ENCODE measurements around the gene ENAM.
"Not testable (repeated sequence)": the region's sequence is repeated elsewhere in the genome, so short reads cannot be mapped to it uniquely, and the experiment has no call there.

Gene ENAM

DNA sequence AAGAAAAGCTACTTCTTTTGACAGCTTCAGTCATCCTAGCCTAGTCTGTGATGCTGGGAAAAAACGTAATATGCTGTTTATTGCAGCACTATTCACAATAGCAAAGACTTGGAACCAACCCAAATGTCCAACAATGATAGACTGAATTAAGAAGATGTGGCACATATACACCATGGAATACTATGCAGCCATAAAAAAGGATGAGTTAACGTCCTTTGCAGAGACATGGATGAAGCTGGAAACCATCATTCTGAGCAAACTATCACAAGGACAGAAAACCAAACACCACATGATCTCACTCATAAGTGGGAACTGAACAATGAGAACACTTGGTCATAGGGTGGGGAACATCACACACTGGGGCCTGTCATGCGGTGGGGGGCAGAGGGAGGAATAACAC is 53.6 kb downstream of the ENAM start:
- H3K4me1 Mint-ChIP-seq = peaks cover 46% of the 10 kb centered on the region
- H3K27ac Mint-ChIP-seq, H3K9me3 Mint-ChIP-seq, H3K27me3 Mint-ChIP-seq, H3K4me3 Mint-ChIP-seq, ATAC-seq, H3K36me3 Mint-ChIP-seq: not testable (repeated sequence)

DNA sequence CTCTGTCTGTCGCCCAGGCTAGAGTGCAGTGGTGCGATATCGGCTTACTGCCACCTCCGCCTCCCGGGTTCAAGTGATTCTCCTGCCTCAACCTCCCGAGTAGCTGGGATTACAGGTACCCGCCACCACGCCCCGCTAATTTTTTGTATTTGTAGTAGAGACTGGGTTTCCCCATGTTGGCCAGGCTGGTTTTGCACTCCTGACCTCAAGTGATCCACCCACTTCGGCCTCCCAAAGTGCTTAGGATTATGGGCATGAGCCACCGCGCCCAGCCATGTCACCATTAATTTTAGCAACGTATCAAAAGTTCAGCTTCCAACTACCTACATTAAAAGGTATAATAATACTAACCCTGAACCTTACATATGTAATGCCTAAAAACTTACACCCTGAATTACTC is 58.8 kb downstream of the ENAM start:
- Mint-ChIP-seq H3K4me1 (peaks cover 48% of the 10 kb centered on the region), H3K27ac (peak overlapping the region; percentile 98), H3K9me3 (no peaks in the 10 kb centered on the region), H3K27me3 (no peaks in the 10 kb centered on the region), H3K36me3 (peaks cover 22% of the 10 kb centered on the region), H3K4me3 (peak overlapping the region; percentile 98)
- ATAC-seq = no peak

DNA sequence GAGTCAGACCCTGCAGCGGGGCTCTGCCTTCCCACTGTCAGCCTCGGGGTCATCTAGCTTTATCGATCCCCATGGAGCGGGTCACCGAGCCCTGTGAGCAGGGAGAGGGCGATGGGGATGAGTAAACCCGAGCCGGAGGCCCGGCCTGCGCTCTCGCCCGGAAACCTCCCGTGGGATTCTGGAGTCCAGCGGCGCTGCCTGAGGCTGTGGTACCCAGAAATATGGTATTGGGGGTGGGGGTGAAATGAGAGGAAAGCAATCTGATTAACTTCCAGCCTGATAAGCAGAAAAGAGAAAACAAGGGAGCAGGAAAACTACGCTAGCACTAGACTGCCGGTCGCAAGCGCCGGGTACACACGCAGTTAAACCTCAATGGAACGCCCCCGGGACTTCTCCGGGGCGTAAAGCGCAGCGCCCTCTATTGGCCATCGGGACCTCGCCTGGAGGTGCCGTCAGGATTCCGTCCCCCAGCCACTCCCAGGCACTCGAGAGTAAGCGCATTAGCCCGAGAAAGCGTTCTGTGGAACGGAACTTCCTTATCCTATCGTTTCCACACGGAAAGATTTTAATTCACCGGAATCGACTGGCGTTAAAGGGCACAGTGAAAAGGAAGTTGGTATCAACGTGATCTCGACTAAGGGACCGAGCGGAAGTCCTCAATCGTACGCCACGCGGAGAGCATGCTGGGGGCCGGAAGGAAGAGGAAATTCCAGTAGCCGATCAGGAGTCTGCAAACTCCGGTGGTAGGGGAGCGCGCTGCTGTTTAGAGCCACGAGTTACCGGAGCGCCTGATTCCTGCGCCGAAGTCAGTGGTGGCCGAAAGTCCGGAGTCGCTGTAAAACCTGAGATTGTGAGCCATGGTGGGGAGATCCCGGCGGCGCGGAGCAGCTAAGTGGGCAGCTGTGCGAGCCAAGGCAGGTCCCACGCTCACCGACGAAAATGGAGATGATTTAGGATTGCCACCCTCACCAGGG is 59.6 kb downstream of the ENAM start, which contains the start of gene UTP3:
UTP3 (plus strand) TSS at position 712 of the 974 bp plus-strand sequence; CDS start at position 858, 146 bp downstream.
- peak within 1 kb of the TSS; percentile 98 for H3K4me3 Mint-ChIP-seq
- H3K9me3 Mint-ChIP-seq = no peaks in the 10 kb centered on the region
- H3K27ac Mint-ChIP-seq = peak within 1 kb of the TSS; percentile 98
- H3K4me1 Mint-ChIP-seq = peaks cover 44% of the 10 kb centered on the region
- ATAC-seq = peak; percentile 97
- H3K27me3 Mint-ChIP-seq = no peaks in the 10 kb centered on the region
- H3K36me3 Mint-ChIP-seq = peaks cover 22% of the 10 kb centered on the region

DNA sequence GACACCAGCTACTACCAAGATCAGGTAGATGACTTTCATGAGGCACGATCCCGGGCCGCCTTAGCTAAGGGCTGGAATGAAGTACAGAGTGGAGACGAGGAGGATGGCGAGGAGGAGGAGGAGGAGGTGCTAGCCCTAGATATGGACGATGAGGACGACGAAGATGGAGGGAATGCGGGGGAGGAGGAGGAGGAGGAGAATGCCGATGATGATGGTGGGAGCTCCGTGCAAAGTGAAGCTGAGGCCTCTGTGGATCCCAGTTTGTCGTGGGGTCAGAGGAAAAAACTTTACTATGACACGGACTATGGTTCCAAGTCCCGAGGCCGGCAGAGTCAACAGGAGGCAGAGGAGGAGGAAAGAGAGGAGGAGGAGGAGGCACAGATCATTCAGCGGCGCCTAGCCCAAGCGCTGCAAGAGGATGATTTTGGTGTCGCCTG is 60.3 kb downstream of the ENAM start:
- Mint-ChIP-seq H3K4me3 (peak overlapping the region; percentile 98), H3K4me1 (peaks cover 43% of the 10 kb centered on the region), H3K27me3 (no peaks in the 10 kb centered on the region), H3K36me3 (peaks cover 22% of the 10 kb centered on the region), H3K27ac (peak overlapping the region; percentile 98), H3K9me3 (no peaks in the 10 kb centered on the region)
- ATAC-seq = no peak

DNA sequence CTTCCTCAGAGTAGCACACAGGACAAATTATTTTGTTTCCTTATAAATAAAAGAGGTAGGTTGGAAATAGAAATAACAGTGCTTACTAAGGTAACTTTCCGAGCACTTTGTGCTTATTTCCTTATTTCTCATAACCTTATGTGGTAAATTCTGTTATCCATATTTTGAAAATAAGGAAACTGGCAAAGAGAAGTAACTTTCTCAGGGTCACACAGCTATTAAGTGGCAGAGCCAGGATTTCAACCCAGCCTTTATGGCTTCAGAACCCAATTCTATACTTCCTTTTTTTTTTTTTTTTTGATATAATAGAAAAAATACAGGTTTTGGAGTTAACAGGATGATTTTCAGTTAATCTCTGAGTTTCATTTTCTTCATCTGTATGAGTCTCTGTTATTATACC is 63.1 kb downstream of the ENAM start:
- no peak for ATAC-seq
- Mint-ChIP-seq H3K36me3 (peaks cover 22% of the 10 kb centered on the region), H3K4me3 (no peak overlapping the region), H3K9me3 (no peaks in the 10 kb centered on the region), H3K27ac (peak overlapping the region; percentile 32), H3K4me1 (peaks cover 43% of the 10 kb centered on the region), H3K27me3 (no peaks in the 10 kb centered on the region)

DNA sequence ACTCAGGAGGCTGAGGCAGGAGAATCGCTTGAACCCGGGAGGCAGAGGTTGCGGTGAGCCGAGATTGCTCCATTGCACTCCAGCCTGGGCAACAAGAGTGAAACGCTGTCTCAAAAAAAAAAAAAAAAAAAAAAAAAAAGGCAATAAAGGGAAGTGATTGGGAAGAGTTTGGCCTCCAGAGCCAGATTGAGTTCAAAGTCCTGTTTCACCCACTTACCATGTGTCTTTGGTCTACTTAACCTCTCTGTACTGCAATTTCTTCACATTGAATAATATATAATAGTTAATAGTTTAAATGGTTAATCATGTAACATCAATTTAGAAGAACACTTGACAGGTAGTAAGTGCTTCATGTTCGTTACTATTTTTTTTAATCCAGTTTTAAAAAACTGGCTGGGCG is 66.1 kb downstream of the ENAM start:
- Mint-ChIP-seq H3K36me3 (peaks cover 12% of the 10 kb centered on the region), H3K4me1 (peaks cover 24% of the 10 kb centered on the region)
- H3K27ac Mint-ChIP-seq, H3K27me3 Mint-ChIP-seq, ATAC-seq, H3K4me3 Mint-ChIP-seq, H3K9me3 Mint-ChIP-seq: not testable (repeated sequence)
